HCEC 1CT (cell line): ENCODE measurements around the gene ST6GALNAC3.
A peak's percentile ranks its signal among the peaks of the same experiment; 100 is the strongest.

ENCODE experiments used
- DNase-seq: peaks from one replicate; pipeline ENCODE4 v3.0.0-alpha.2; 2017

Gene ST6GALNAC3

GRCh38 chr1:76145332-76145731 is 70.8 kb downstream of the ST6GALNAC3 start:
- no peak for DNase-seq

DNA sequence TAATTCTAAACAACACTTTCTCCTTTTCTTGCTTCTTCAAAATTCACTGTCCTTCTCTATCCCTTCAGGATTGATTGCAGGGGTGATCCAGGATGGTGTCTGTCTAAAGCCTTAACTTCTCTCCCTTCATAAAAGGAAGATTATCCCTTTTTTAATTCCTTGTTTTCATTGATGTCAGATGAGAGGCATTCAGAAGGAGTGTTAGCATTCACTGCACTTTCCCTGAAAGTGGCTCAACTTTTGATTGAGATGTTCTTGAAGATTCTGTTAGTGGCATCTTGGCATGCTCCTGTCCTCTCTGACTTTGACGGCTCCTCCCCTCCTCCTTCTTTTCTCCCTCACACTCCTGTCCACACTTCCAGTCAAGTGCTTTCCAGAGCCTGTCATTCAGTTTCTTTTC is 71.6 kb downstream of the ST6GALNAC3 start:
- DNase-seq: no peak

- DNase-seq: no peak
Observed at GRCh38 chr1:76147917-76148316, 73.4 kb downstream of the ST6GALNAC3 start.

DNA sequence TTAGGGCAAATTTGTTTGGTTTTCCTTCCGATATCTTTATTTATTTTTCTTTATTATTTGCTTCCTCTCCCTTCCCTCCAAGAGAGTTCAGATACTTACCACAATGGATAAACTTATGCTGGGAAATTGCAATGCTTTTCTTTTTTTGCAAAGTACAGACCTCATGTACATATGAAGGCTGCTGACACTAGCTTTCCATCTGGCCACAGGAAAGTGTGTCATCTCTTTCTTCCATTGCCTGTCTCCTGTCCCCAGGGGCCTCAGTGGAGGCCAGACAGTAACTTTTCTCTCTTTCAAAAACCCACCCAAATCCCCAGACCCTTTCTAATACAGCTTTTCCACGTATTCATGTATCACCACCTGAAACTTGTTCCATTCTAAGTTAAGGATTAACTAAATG is 73.9 kb downstream of the ST6GALNAC3 start:
- no peak for DNase-seq

GRCh38 chr1:76153841-76154205 is 79.3 kb downstream of the ST6GALNAC3 start:
- DNase-seq: no peak

GRCh38 chr1:76154206-76154956 is 79.8 kb downstream of the ST6GALNAC3 start:
- DNase-seq: peak; percentile 71

DNA sequence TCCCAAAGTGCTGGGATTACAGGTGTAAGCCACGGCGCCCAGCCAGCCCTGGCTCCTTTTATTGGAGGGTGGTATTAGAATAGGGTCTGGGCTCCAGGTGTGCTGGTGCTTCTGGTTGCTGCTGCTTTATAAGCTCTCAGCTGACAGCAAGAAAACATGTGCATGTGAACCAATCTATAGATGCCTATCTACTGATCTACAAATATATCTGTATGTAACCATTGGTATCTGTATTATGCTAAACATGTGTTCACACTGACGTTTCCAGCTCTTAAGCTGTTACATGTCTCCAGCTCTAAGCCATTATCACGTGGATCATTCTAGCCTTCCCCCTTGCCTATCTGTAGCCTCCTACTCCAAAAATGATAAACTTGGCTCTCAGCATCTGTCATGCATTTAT is 82.4 kb downstream of the ST6GALNAC3 start:
- DNase-seq: no peak

DNA sequence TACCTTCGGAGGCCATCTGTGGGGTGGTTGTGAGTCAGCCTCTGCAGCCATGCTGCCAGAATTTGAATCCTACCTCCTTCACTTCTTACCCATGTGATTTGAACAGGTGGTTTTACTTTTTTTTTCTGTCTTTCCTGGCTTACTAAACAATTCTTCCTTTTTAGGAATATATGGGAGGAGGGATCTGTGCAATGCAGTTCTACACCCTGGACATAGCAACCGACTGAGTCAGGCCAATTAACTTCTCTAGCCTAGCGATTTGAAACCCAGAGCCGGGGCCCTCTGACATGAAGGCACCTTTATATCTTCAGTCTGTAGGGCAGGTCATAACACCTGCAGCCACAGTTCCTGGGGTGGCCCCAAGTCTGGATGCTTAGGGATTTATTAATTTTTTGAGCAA is 83.6 kb downstream of the ST6GALNAC3 start:
- DNase-seq: no peak

DNA sequence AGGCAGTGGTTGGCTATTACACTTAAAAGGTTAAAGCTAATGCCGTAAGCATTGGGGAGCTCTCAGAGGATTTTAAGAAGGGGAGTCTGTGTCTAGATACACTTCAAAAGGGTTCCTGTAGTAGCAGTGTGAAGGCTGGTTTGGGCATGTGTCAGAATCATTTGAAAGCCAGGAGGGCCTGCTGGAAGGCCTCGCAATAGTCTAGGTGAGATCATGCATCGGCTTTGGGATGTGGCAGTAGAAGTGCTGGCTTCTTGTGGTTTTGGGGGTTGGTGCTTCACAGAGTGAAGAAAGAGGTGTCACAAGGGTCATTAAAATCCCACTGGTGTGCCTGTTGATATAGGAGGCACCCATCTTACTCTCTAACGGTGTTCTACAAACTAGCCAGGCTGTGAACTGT is 85.7 kb downstream of the ST6GALNAC3 start:
- no peak for DNase-seq

DNA sequence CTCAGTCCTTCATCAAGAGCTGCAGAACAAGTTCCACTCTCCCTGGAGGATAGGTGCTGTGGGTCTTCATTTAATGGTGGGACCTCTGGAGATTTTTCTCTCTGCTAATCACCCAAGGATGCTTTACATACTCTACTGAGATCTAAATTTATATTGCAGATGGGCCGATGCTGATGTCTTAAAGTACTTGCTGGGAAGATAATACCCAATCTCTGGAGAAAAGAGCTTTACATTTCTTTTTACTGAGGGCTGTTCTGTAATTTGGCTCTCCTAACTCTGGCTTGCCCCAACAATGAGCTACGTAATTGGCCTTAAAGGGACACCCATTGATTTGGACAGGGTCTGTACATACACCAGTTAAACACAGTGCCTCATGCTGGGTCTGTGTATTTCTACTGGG is 86.9 kb downstream of the ST6GALNAC3 start:
- no peak for DNase-seq

DNA sequence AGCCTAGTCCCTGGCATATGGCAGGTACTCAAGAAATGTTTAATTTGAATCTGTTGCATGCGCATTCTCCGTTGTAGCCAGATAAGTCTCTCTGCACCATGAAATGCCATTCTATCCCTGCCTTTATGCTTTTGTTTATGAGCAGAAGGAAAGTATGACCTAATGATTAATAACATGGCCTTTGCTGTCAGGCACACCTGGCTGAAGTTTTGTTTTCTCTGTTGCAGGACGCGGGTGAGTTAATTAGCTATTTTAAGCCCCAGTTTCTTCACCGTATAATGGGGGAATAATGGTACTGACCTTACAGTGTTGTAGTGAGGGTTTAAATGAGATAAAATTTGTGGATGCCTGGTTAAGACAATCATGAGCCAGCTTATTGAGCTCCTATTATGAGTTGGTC is 87.7 kb downstream of the ST6GALNAC3 start:
- no peak for DNase-seq

DNA sequence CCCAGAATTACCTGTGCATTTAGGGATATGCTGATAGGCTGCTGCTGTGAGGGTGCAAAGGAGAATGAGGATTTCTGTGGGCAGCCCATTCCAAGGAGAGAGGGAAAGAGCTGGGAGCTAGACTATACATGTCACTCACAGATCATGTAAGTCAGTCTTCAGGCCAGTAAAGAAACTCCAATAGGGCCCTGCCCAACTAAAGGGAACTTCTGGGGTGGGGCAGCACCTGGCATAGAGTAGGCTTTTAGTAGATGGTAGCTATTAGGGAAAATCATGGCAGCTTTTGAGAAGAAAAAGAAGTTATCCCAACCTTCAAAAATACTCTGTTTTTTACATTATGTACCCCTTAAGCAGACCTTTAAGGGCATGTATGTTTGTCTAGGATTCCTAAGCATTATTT is 89.6 kb downstream of the ST6GALNAC3 start:
- DNase-seq: no peak

DNA sequence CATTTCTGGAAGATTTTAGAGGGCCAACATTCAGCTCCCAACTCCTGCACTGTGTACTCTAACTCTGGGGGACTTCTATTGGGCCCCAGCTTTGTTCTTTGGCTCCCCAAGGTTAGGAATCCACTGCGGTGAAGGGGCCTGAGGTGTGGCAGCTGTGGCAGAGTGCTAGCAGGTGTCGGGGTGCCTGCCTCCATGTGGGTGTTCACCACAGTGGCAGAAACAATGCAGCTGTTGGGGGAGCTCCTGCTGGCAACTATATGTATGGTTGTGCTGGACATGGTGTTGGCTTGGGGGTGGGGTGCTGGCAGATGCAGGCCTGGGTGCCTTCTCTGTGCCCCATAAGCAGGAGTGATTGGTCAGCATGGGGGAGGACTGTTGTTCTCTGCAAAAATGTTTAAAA is 95.5 kb downstream of the ST6GALNAC3 start:
- DNase-seq: no peak

DNA sequence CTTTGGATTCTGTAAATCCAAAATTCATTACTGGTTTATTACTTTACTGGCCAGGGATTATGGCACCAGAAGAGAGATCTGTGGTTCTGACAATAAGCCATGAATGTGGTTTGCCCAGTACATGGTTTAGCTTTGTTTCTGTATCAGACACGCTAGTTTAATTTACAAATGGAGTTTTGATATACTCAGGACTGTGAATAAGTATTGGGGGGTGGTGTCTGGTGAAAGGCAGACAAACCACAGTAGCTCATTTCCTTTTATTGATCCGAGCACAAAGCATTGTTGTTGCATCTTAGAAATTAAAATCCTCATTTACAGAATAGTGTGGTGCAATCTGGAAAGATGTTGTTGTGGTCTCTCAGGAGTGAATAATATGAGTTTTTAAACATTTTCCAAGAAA is 96.0 kb downstream of the ST6GALNAC3 start:
- DNase-seq: no peak

- DNase-seq: no peak
Observed at GRCh38 chr1:76176000-76176399, 101.5 kb downstream of the ST6GALNAC3 start.

GRCh38 chr1:76177615-76178014 is 103.1 kb downstream of the ST6GALNAC3 start:
- no peak for DNase-seq

- DNase-seq: peak; percentile 4
Observed at GRCh38 chr1:76179219-76179698, 104.7 kb downstream of the ST6GALNAC3 start.

DNA sequence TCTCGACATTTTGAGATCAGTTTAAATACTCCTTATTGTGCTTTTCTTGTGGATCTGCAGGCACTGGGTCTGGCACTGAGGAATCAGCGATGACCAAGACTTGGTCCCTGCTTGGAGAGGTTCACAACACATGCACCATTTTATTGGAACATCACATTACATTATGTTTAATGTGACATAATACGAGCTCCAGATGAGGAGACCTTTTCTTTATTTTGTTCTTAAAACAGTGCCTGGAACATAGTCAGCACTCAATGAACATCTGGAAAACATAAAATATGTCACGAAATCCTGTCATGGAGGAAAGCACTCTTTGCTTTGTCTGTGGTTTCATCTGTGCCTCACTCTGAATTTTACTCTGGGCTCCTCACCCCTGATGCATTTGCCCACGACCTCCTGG is 110.7 kb downstream of the ST6GALNAC3 start:
- no peak for DNase-seq

- DNase-seq: no peak
Observed at GRCh38 chr1:76186554-76187170, 112.1 kb downstream of the ST6GALNAC3 start.

GRCh38 chr1:76187436-76187835 is 112.9 kb downstream of the ST6GALNAC3 start:
- no peak for DNase-seq

DNA sequence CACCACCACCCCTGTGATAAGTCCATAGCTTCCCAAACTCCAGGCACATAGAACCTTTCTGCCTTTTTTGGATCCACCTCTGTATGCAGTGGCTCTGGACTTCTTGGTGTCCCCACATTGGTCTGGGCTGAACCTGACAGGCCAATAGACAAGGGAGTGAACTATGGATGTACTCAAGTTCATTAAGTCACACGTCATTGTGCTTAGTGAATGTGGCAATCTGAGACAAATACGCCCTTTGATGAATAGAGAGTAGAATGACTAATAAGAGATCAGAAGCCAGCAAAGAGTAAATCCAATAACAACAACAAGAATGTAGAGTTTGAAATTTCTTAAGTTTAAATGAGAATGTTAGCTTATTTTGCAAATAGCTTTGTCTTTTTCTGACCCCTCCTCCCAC is 114.8 kb downstream of the ST6GALNAC3 start:
- DNase-seq: no peak

- DNase-seq: no peak
Observed at GRCh38 chr1:76190749-76191424, 116.3 kb downstream of the ST6GALNAC3 start.

DNA sequence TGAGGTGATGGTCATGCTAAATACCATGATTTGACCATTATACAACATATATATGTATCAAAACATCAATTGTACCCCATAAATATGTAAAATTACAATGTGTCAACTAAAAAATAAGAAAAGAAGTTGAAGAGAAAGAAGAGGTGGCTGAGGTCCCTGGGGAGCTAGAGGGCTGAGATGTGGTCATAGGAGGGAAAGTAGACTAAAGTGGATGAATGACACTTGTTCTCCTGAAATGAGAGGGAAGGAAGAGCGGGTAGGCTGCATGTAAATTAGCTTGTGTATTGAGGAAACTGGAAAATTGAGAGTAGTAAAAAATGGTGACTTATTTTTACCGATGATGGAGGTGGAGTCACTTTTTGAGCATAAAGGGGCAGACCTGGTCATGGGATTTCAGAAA is 117.0 kb downstream of the ST6GALNAC3 start:
- DNase-seq: no peak

- no peak for DNase-seq
Observed at GRCh38 chr1:76198452-76198851, 123.9 kb downstream of the ST6GALNAC3 start.
